ENCODE results near the gene GMEB2. TPM values are rescaled to one million over a fixed set of nuclear protein-coding genes. Genes with fewer than 3 reads are reported as not detected.
"Not testable (repeated sequence)": the region's sequence is repeated elsewhere in the genome, so short reads cannot be mapped to it uniquely, and the experiment has no call there.

The GMEB2 gene
- total RNA-seq, 2 experiments from 2014 or later, result 13.8 to 14.6 TPM

DNA sequence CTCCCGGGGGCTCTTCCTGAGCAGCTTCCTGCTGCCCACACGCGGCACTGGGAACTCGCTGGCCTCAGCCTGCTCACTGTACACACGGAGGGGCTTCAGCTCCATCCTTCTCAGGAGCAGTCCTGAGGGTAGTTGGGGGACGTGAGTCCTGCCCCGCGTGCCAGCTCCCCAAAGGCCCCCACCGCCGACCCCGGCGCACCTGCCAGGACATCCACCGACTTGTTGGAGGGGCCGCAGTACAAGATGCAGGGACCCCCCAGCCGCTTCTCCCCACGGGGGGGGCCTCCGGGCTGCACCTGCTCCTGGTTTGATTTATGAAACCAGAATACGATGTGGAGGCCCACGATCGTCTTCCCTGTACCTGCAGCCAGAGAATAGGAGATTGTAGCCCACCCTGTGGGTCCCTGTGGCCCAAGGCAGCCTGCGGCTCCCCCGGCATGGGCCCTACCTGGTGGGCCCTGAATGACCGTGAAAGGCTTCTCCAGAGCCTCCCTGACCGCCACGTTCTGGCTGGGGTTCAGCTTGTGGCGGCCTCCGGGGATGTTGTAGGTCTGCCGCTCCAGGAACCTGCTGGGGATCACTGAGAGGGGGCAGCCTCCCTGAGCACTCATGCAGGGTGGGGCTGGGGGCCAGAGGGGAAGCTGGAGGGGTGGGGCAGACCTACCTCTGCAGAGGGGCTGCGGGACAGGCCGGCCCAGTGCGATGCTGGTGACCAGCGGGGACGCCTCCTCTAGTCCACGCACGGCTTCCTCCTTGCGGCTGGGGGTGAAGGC, 65.1 kb downstream of the GMEB2 start:
- Mint-ChIP-seq H3K9me3 (no peaks in the 10 kb centered on the region), H3K27me3 (no peaks in the 10 kb centered on the region), H3K4me1 (no peaks in the 10 kb centered on the region), H3K27ac (no peak overlapping the region), H3K4me3 (no peak overlapping the region), H3K36me3 (no peaks in the 10 kb centered on the region)
- DNase-seq, result no peak

DNA sequence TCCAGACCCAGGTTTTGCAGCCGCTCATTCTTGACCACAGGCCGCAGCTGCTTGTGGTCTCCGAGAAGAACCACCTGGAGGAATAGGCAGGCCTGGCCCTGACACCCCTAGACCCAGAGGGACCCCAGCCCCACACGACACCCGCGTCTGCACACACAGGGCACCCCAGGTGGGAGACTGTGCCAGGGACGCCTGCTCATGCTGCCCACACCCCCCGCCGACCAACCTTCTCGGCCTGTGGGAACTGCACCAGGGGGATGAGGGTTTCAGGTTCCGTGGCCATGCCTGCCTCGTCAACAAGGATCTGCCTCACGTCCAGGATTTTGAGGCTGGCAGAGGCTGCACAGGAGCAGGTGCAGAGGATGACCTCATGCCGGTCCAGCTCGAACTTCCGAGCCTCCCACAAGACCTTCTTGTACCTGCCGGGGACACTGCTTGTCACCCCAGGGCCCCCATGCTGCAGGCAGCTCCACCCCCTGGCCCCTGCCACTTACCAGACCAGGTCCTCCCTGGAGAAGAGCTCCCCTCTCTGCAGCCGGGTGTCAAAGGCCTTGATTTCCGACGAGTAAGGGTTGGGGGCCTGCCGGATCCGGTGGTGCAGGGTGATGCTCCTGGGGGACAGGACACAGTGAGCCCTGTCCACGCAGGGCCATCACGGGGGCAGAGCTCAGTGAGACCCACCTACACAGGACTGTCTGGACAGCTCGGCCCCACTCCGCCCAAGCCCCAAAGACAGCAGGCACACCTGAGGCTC, 65.9 kb downstream of the GMEB2 start:
- Mint-ChIP-seq H3K9me3 (no peaks in the 10 kb centered on the region), H3K27me3 (no peaks in the 10 kb centered on the region), H3K36me3 (no peaks in the 10 kb centered on the region), H3K27ac (no peak overlapping the region), H3K4me1 (no peaks in the 10 kb centered on the region), H3K4me3 (no peak overlapping the region)
- DNase-seq, result no peak

DNA sequence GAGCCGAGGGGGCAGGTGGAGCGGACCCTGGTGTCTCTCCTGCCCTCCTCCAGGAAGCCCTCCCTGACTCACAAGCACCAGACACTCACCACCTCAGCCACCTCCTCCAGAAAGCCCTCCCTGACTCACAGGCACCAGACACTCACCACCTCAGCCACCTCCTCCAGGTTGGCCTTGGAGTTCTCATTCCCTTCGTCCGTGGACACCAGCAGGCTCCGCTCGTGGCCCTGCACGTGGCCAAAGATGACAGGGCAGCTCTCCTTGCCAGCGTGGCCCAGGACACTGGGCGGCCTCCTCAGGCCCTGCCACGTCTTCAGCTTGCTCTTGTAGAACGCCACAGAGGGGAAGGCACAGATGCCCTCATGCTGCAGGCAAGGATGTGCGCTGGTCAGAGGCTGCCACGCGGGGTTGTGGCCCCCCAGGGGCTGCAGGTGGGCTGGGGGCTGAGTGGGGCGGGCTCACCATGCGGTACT, 66.5 kb downstream of the GMEB2 start:
- Mint-ChIP-seq H3K4me1 (no peaks in the 10 kb centered on the region), H3K9me3 (no peaks in the 10 kb centered on the region), H3K4me3 (no peak overlapping the region), H3K36me3 (no peaks in the 10 kb centered on the region), H3K27me3 (no peaks in the 10 kb centered on the region), H3K27ac (no peak overlapping the region)
- no peak for DNase-seq

DNA sequence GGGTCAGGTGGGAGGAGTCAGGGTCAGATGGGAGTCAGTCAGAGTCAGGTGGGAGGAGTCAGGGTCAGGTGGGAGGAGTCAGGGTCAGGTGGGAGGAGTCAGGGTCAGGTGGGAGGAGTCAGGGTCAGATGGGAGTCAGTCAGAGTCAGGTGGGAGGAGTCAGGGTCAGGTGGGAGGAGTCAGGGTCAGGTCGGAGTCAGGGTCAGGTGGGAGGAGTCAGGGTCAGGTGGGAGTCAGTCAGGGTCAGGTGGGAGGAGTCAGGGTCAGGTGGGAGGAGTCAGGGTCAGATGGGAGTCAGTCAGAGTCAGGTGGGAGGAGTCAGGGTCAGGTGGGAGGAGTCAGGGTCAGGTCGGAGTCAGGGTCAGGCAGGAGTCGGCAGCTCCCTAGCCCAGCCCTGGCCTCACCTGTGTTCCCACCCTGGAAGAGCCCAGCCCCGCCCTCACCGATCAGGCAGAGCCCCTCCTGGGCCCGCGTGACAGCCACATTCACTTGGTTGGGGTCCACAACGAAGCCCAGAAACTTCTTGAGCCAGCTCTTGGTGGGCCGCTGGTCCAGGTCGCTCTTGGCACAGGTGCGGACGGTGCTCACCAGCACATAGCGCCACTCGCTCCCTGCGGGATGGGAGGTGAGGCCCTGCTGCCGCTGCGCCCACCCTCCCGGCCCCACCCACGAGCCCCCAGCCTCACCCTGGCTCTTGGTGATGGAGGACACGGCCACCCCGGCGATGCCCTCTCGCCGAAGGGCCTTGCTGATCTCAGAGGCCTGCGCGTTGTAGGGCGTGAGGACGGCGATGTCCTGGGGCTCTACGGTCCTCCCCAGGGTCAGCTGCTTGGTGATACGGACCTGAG, 67.2 kb downstream of the GMEB2 start:
- H3K36me3 Mint-ChIP-seq, H3K27ac Mint-ChIP-seq, H3K4me1 Mint-ChIP-seq, DNase-seq, H3K27me3 Mint-ChIP-seq, H3K9me3 Mint-ChIP-seq, H3K4me3 Mint-ChIP-seq: not testable (repeated sequence)

DNA sequence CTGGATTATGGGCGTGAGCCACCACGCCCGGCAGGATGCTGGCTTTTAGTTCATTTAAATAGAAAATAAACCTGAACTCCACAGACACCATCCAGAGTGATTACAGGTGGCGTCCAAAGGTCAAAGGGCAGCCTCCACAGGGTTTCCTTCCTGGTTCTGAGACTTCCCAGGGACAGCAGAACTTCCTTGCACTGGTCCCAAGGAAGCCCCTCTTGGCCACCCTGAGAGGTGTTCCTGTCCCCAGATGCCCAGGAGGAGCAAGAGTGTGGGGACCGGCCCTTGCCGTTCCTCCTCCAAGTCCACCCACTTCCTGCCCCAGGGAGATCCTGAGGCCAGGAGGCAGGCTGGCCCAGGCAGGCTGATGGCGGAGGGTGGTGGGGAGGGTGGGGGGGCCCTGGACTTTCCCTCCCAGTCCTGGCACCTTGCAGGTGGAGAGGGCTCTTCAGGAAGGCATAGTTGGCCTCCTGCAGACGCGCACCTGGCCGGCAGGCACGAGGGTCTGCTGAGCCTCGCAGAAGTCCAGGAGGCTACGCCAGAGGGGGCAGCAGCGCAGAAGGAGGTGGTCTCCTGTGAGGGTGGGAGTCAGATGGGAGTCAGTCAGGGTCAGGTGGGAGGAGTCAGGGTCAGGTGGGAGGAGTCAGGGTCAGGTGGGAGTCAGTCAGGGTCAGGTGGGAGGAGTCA, 68.0 kb downstream of the GMEB2 start:
- Mint-ChIP-seq H3K27me3 (no peaks in the 10 kb centered on the region), H3K9me3 (no peaks in the 10 kb centered on the region), H3K4me3 (no peak overlapping the region), H3K4me1 (no peaks in the 10 kb centered on the region), H3K27ac (no peak overlapping the region), H3K36me3 (no peaks in the 10 kb centered on the region)
- no peak for DNase-seq

DNA sequence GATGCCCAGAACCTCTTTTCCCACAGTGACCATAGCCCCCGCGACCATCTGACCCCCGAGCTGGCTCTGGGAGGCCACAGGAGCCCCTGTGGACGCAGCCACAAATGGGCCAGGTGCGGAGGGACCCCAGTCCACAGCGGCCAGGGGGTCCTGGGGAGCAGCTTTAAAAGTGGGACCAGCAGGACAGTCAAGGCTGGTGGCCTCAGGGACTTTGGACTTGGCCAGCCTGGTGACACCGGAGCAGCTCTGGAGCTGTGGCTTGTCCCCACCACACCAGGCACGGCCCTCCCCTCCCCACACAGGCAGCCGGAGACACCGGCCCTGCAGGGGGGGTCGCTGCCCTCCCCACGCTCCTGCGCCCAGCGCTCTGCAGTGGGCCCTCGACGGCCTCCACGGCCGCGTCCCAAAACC, 69.4 kb downstream of the GMEB2 start:
- Mint-ChIP-seq H3K4me1 (peaks cover 8% of the 10 kb centered on the region), H3K27ac (no peak overlapping the region), H3K4me3 (no peak overlapping the region), H3K36me3 (no peaks in the 10 kb centered on the region), H3K9me3 (no peaks in the 10 kb centered on the region), H3K27me3 (no peaks in the 10 kb centered on the region)
- DNase-seq, result no peak

DNA sequence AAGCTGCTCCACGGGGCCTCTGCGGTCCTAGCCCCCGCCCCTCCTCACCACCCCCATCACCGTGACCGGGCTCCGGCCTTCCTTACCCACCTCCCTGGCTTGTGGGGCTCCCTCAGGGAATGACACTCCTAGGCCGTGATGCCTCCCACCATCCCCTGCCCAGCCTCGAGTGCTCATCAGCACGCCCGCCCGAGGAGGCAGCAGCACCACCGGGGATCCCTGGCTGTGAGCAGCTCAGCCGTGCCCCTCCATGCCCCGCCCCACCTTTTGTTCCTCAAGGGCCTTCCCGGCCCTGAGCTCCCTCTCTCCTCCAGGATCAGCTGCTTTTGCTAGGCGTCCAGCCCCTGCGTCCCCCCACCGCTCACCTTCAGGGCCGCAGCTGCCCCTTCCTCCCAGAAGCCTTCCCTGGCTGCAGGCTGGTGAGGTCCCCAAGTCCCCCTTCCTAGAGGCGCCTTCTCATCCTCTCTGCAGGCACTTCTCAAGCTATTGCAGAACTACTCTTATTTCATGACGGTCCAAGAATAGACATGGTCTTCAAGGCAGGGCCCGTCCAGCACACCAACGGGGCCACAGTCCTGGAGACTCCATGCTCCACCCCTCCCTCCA, 69.9 kb downstream of the GMEB2 start:
- Mint-ChIP-seq H3K36me3 (no peaks in the 10 kb centered on the region), H3K27me3 (no peaks in the 10 kb centered on the region), H3K27ac (no peak overlapping the region), H3K4me3 (no peak overlapping the region), H3K4me1 (peaks cover 10% of the 10 kb centered on the region), H3K9me3 (no peaks in the 10 kb centered on the region)
- DNase-seq, result no peak

DNA sequence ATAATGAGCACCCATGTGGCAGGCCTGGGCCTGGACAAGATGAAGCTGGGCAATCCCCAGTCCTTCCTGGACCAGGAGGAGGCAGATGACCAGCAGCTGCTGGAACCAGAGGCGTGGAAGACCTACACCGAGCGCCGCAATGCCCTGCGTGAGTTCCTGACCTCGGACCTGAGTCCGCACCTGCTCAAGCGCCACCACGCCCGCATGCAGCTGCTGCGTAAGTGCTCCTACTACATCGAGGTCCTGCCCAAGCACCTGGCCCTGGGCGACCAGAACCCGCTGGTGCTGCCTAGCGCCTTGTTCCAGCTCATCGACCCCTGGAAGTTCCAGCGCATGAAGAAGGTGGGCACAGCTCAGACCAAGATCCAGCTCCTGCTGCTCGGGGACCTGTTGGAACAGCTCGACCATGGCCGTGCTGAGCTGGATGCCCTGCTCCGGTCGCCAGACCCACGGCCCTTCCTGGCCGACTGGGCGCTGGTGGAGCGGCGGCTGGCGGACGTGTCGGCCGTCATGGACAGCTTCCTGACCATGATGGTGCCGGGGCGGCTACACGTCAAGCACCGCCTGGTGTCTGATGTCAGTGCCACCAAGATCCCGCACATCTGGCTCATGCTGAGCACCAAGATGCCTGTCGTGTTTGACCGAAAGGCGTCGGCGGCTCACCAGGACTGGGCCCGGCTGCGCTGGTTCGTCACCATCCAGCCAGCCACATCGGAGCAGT, 71.1 kb downstream of the GMEB2 start:
- H3K27ac Mint-ChIP-seq, result no peak overlapping the region
- DNase-seq, result no peak
- H3K27me3 Mint-ChIP-seq, result no peaks in the 10 kb centered on the region
- no peaks in the 10 kb centered on the region for H3K9me3 Mint-ChIP-seq
- no peaks in the 10 kb centered on the region for H3K36me3 Mint-ChIP-seq
- H3K4me1 Mint-ChIP-seq, result peaks cover 10% of the 10 kb centered on the region
- no peak overlapping the region for H3K4me3 Mint-ChIP-seq

DNA sequence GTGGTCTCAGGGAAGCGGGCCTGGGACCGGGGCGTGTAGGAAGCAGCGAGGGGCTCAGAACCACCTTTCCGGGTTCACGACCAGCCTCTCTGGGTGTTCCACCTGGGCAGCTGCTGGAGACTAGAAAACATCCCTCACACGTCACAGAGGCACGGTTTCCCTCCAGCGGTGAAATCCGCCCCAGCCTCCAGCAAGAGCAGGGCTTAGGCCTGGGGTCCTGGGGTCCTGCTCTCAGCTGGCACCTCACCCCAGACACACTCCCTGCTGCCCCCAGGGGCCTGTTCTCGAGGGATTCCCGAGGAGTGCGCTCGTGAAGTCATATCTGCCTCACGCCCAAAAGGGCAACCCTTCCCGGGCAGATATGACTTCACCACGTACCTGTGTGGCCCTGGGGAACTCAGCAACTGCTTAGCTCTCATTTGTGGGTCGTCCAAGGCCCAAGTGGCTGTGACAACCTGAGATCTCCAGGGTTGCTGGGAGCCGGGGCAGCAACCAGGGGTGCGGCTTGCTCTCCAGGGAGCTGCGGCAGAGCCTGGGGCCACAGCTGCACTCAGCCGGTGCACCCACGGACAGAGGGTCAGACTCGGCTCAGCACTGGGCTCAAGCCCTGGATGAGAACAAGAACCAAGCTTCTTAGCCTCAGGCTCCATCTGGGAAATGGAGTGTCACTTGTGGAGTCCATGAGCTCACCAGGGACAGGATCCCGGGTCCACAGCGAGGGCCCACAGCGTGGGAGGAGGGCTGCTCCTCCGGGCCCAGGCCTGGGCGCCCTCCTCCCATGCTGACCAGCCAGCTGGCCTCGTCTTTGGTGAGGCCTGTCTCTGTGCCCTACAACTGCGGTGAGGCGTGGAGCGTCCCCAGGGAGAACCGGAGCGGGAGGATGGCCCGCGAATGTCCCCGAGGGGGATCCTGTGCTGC, 72.3 kb downstream of the GMEB2 start:
- Mint-ChIP-seq H3K27ac (no peak overlapping the region), H3K27me3 (peaks cover 5% of the 10 kb centered on the region), H3K4me1 (peaks cover 10% of the 10 kb centered on the region), H3K36me3 (no peaks in the 10 kb centered on the region), H3K9me3 (no peaks in the 10 kb centered on the region), H3K4me3 (peak overlapping the region; percentile 64)
- no peak for DNase-seq

DNA sequence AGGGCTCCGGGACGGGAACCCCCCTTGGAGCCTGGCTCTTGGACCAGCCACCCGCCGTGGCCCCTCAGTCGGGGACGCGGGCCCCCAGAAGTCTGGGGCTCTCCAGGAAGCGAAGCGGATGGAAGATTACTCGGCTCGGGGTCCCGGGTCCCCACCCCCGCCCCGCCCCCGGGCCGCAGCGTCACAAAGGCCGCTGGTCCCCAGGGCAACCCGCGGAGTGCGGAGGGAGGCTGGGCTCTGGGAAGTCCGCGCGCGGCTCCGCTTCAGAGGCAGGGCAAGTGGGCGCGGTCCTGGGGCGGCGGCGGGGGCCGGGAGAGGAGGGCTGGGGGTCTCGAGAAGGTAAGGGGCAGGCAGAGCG, 73.0 kb downstream of the GMEB2 start, which contains the start of gene FNDC11:
TSS of gene FNDC11 (plus strand) at position 227 of the 358 bp plus-strand sequence. CDS start 1,505 bp downstream, outside the sequence.
- no peaks in the 10 kb centered on the region for H3K36me3 Mint-ChIP-seq
- H3K4me3 Mint-ChIP-seq, result peak within 1 kb of the TSS; percentile 64
- DNase-seq, result peak; percentile 62
- H3K9me3 Mint-ChIP-seq, result no peaks in the 10 kb centered on the region
- peaks cover 12% of the 10 kb centered on the region for H3K4me1 Mint-ChIP-seq
- no peak within 1 kb of the TSS for H3K27ac Mint-ChIP-seq
- peaks cover 10% of the 10 kb centered on the region for H3K27me3 Mint-ChIP-seq

DNA sequence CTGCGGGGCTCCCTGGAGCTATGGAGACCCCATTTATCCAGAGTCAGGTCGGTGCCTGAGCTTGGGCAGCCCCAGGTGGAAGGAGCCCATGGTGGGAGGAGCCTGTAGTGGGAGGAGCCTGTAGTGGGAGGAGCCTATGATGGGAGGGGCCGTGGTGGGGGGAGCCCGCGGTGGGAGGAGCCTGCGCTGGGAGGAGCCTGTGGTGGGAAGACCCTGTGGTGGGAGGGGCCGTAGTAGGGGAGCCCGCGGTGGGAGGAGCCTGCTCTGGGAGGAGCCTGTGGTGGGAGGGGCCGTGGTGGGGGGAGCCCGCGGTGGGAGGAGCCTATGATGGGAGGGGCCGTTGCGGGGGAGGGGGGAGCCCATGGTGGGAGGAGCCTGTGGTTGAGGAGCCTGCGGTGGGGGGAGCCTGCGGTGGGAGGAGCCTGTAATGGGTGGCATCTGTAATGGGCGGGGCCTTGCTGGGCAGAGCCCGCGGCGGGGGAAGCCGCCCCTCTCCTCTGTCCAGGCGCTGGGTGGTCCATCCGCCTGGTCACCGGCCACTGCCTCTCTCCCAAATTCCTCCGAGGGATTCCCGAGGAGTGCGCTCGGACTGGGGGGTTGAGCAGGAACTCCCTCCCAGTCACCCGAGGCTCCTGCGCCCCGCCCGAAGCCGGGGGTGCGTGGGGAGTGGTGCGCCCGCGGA, 73.5 kb downstream of the GMEB2 start:
- peak; percentile 86 for DNase-seq
- peak overlapping the region; percentile 61 for H3K4me3 Mint-ChIP-seq
- no peaks in the 10 kb centered on the region for H3K36me3 Mint-ChIP-seq
- peaks cover 12% of the 10 kb centered on the region for H3K4me1 Mint-ChIP-seq
- H3K9me3 Mint-ChIP-seq, result no peaks in the 10 kb centered on the region
- no peak overlapping the region for H3K27ac Mint-ChIP-seq
- H3K27me3 Mint-ChIP-seq, result peaks cover 13% of the 10 kb centered on the region

DNA sequence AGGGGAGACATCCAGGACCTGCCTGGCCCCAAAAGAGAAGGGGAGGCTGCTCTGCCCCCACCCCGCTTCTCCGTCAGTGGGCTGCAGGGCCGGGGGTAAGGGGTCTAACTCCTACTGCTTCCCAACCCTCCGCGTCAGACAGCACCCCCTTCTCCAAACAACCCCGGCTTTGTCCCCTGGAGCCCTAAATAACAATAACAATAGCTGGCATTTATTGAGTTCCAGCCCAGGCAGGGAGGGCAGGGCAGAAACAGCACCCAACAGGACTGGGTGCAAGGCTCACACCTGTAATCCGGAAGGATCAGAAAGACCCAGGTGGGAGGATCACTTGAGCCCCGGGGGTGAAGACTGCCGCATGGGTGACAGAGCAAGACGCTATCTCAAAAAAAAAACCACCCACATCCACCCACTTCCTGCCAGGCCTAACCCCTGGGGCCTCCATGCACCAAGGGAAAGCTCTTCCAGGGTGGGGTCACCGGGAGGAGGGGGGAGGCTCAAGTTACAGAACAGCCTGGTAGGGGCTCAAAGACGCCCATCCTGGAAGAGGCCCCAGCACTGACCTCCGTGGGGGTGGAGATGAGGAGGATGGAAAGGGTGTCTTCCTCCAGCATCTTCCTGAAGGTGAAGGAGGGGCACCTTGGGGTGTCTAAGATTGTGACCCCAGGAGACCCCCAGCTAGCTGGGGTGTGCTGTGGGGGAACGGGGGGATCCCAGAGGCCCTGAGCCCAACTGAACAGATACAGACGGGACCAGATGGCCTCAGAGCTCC, 74.2 kb downstream of the GMEB2 start:
- H3K27me3 Mint-ChIP-seq, result peaks cover 13% of the 10 kb centered on the region
- DNase-seq, result peak; percentile 48
- H3K36me3 Mint-ChIP-seq, result no peaks in the 10 kb centered on the region
- H3K9me3 Mint-ChIP-seq, result no peaks in the 10 kb centered on the region
- H3K27ac Mint-ChIP-seq, result peak overlapping the region; percentile 43
- peak overlapping the region; percentile 61 for H3K4me3 Mint-ChIP-seq
- peaks cover 12% of the 10 kb centered on the region for H3K4me1 Mint-ChIP-seq
